Measurements from ENCODE around the gene GGT1. TPM values are rescaled to one million over a fixed set of nuclear protein-coding genes. Genes with fewer than 3 reads are reported as not detected.

The GGT1 gene
- total and polyA plus RNA-seq, 2 of the 8 experiments (the other 6 are each of a cell fraction or from before 2014, with no cell fraction given): 14.4 to 29.2 TPM

- Histone ChIP-seq H3K23me2 (ENCODE audit: low read depth, low read length) (peaks cover 2% of the 10 kb centered on the region; the same call in 1 of the 2 replicates), H4K20me1 (replicated peaks in 1 of 2; ENCODE audit: control insufficient read depth in 1 of 2, insufficient read depth in 2 of 2, low read length in 2 of 2) (no peaks in the 10 kb centered on the region), H3K9ac (replicated peaks in 1 of 4; ENCODE audit: extremely low read depth in 1 of 4, low read depth in 3 of 4, low read length in 3 of 4) (no peak overlapping the region), H2BK120ac (replicated peaks; ENCODE audit: low read depth, low read length) (no peak overlapping the region), H3K9me3 (ENCODE audit: insufficient read depth in 2 of 2, low read depth in 1 of 2, low read length in 1 of 2) (no peaks in the 10 kb centered on the region), H4K5ac (ENCODE audit: insufficient read length, low read depth, low read length) (no peak overlapping the region), H3K56ac (replicated peaks; ENCODE audit: insufficient read length, low read depth, low read length) (no peak overlapping the region), H3K79me2 (ENCODE audit: control insufficient read depth in 1 of 2, insufficient read depth in 2 of 2, low read length in 2 of 2) (no peaks in the 10 kb centered on the region), H3K23ac (ENCODE audit: insufficient read length) (no peak overlapping the region), H3K36me3 (ENCODE audit: control insufficient read depth in 2 of 4, insufficient read depth in 4 of 4, low read length in 3 of 4) (peaks cover 0 to 2% (median 0%) of the 10 kb centered on the region in 4 experiments; a peak in 2 of 8 replicates), H3K27me3 (replicated peaks in 1 of 4; ENCODE audit: control insufficient read depth in 3 of 4, extremely low read depth in 1 of 4, insufficient read depth in 3 of 4, low read length in 3 of 4) (no peaks in the 10 kb centered on the region), H2BK12ac (ENCODE audit: low read depth, low read length) (no peak overlapping the region), H3K14ac (ENCODE audit: insufficient read length) (no peak overlapping the region), H2BK5ac (ENCODE audit: low read depth, low read length) (peak overlapping the region; percentile 69; the same call in 1 of the 2 replicates), H2BK20ac (ENCODE audit: low read length) (no peak overlapping the region), H2BK15ac (ENCODE audit: low read length) (peak overlapping the region; percentile 6; the same call in 1 of the 2 replicates), H3K79me1 (ENCODE audit: low read depth, low read length) (no peaks in the 10 kb centered on the region; the same call in 1 of the 2 replicates), H2AFZ (ENCODE audit: low read length) (no peak overlapping the region), H3K4ac (replicated peaks; ENCODE audit: insufficient read length, low read depth, low read length) (no peak overlapping the region), H3K27ac (ENCODE audit: low read depth, low read length) (no peak overlapping the region), H2AK5ac (ENCODE audit: low read depth, low read length) (peak overlapping the region; percentile 86; the same call in 1 of the 2 replicates), H4K91ac (replicated peaks; ENCODE audit: insufficient read length, low read length) (no peak overlapping the region), H4K8ac (ENCODE audit: extremely low read depth, insufficient read depth, low read length) (no peak overlapping the region; the same call in 1 of the 2 replicates), H3K4me1 (replicated peaks in 1 of 4; ENCODE audit: control insufficient read depth in 3 of 4, insufficient read depth in 4 of 4, low read length in 3 of 4) (peaks cover 0 to 25% (median 10%) of the 10 kb centered on the region in 4 experiments; a peak in 6 of 7 replicates), H3K4me3 (ENCODE audit: extremely low read depth in 1 of 4, insufficient read depth in 2 of 4, low read depth in 3 of 4, low read length in 4 of 4) (no peak overlapping the region), H3K4me2 (ENCODE audit: insufficient read depth in 1 of 2, low read depth in 2 of 2, low read length in 2 of 2) (no peak overlapping the region; a peak in 1 of 4 replicates), H3K18ac (ENCODE audit: extremely low read depth, low read length) (no peak overlapping the region)
- WGBS, 2 experiments (ENCODE audit: extremely low coverage in 1 of 2, insufficient coverage in 1 of 2, insufficient read length in 1 of 2, insufficient replicate concordance in 2 of 2, low coverage in 1 of 2, low lambda C conversion rate in 2 of 2, missing lambda C conversion rate in 1 of 2): 93% methylated on average over 6 of the region's 6 CpGs; no CpG with 5 or more reads in 1 of the 2 experiments
- DNase-seq (ENCODE audit: low read depth in 1 of 2, low spot score in 2 of 2): no peak
- FAIRE-seq: no peak
- POLR2A ChIA-PET (ENCODE audit: partially characterized antibody): interaction anchor here (0.7 to 4.4 kb wide), 8 partner anchors 8 to 73 kb away, joined by 3 to 38 read pairs (median 5); partner anchors contain the start of gene GGT1
- CTCF ChIA-PET (ENCODE audit: partially characterized antibody): interaction anchor here (1.1 to 1.4 kb wide), 2 partner anchors 13 to 170 kb away, joined by 3 to 5 read pairs; no protein-coding TSS in a partner anchor
- no peak for TF ChIP-seq HDAC2 (IDR thresholded peaks at IDR 0.05; ENCODE audit: borderline replicate concordance in 1 of 2, low read depth in 2 of 2, low read length in 2 of 2)
- TF ChIP-seq RAD21 (IDR thresholded peaks at IDR 0.05 in 1 of 2, conservative IDR thresholded peaks at IDR 0.05 in 1 of 2; ENCODE audit: low read depth in 2 of 2, low read length in 2 of 2): no peak
- no peak for TF ChIP-seq ZNF274 (IDR thresholded peaks at IDR 0.05; ENCODE audit: borderline replicate concordance, extremely low read depth, low read length)
- TF ChIP-seq SP2 (IDR thresholded peaks at IDR 0.05; ENCODE audit: low read length): no peak
- TF ChIP-seq HDAC6 (IDR thresholded peaks at IDR 0.05; ENCODE audit: low read depth, low read length): no peak
- TF ChIP-seq, protein P1, sequence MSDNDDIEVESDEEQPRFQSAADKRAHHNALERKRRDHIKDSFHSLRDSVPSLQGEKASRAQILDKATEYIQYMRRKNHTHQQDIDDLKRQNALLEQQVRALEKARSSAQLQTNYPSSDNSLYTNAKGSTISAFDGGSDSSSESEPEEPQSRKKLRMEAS (IDR thresholded peaks at IDR 0.05): no peak
These were observed 11.6 kb upstream of the GGT1 start for GRCh38 chr22:24591286-24591830.

Data from H1 (cell line).